Mesenteric fat pad (tissue), 1 donor: ENCODE measurements around the gene CUX1. TPM values are rescaled to one million over a fixed set of nuclear protein-coding genes. Genes with fewer than 3 reads are reported as not detected.

Experiments
- DNase-seq: peaks from one replicate; pipeline ENCODE4 v3.0.0-alpha.2; 2020; ENCODE audit warnings: low spot score
- total RNA-seq: library from RNA; stranded (reverse); fragmentation: NEBNext Ultra II Directional; extraction: Animal tissue kit (Norgen Biotek cat#: 25700); gene quantifications from one replicate; pipeline ENCODE4 v1.2.1, GENCODE V29; 2021
- donor health status: DM: yes; HTN: yes; CAD: no.

Gene CUX1
- total RNA-seq, 1 donor from 2014 or later: 115 TPM

- DNase-seq: no peak
These were observed 380.2 kb downstream of the CUX1 start for GRCh38 chr7:102197599-102197998.

DNA sequence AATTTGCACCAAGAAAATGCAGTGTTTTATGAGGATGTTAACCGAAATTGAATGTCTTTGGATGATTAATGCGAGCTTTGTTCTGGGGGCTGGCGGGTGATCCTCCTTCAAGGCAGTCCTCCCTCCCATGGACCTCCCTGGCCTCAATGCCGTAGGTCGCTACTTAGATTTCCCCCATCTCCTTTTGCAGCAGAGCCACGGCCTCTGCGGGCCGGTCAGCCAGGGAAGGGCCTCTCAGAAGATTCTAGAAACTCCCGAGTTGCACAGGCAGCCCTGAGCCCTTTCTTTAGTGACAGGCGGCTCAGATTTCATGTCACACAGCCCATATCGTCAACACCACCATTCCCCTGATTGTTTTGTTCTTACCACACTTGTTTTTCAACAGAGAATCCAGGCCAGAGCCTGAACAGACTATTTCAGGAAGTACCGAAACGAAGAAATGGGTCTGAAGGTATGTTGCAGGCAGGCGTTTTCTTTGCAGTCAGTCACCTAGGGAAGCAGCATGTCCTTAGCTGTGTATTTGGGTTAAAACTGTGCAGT lies 381.1 kb downstream of the CUX1 start:
- no peak for DNase-seq

DNA sequence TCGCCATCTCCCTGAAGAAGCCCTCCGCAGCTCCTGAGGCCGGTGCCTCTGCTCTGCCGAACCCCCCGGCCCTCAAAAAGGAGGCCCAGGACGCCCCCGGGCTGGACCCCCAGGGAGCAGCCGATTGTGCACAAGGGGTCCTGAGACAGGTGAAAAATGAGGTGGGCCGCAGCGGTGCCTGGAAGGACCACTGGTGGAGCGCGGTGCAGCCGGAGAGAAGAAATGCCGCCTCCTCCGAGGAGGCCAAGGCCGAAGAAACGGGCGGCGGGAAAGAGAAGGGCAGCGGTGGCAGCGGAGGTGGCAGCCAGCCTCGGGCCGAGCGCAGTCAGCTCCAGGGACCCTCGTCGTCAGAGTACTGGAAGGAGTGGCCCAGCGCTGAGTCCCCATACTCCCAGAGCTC lies 384.1 kb downstream of the CUX1 start:
- no peak for DNase-seq

- DNase-seq: no peak
These were observed 385.1 kb downstream of the CUX1 start for GRCh38 chr7:102202556-102202955.

GRCh38 chr7:102203218-102203617 lies 385.8 kb downstream of the CUX1 start:
- DNase-seq: no peak

DNA sequence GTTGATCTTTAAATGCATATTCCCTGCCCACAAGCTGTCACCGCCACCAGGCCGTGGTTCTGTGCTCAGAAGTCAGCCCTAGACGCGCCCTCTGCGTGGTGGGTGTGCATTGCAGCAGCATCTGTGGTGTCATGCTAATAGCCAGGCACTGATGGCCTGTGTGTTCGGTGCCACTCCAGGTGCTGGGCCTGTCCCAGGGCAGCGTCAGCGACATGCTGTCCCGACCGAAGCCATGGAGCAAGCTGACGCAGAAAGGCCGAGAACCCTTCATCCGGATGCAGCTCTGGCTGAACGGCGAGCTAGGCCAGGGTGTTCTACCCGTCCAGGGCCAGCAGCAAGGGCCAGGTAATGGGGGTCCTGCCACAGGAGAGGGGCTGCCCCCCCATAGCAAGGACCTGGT lies 386.8 kb downstream of the CUX1 start:
- DNase-seq: no peak

- DNase-seq: no peak
These were observed 388.5 kb downstream of the CUX1 start for GRCh38 chr7:102205915-102206314.

DNA sequence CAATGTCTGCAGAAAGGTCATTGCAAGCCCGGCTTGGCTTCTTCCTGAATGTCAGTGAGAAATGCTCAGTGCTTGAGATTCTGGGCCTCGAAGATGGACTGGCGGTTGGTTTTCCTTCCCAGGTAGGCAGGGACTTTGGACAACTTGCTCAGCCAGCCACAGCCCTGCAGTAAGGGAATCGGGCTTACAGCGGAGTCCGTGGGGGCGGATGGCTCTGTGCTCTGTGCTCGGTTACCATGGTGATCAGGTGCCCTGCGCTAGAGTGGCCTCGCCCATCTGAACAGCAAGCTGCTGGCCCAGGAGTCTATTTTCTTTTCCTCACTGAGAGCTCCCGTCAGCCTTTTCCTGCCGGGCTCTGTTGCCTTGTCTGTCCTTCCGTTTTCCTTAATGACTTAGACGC lies 391.4 kb downstream of the CUX1 start:
- DNase-seq: no peak

DNA sequence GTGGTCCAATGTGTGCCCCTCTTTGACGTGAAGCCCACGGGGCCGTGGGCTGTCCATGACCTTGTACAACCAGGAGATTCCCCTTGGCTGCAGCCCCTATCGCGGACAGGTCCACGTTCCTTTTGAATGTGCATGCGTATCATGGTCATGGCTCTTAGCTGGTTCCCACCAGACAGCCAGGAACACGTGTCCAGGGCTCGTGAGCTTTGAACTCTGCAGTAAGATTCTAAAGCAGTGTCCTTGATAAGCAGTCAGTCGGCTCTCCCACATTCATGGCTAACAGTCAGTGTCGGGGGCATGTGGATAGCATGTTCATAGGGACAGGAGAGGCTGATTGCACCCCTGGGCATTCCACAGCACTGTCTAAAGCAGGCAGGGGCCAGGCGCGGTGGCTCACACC lies 393.4 kb downstream of the CUX1 start:
- DNase-seq: no peak

DNA sequence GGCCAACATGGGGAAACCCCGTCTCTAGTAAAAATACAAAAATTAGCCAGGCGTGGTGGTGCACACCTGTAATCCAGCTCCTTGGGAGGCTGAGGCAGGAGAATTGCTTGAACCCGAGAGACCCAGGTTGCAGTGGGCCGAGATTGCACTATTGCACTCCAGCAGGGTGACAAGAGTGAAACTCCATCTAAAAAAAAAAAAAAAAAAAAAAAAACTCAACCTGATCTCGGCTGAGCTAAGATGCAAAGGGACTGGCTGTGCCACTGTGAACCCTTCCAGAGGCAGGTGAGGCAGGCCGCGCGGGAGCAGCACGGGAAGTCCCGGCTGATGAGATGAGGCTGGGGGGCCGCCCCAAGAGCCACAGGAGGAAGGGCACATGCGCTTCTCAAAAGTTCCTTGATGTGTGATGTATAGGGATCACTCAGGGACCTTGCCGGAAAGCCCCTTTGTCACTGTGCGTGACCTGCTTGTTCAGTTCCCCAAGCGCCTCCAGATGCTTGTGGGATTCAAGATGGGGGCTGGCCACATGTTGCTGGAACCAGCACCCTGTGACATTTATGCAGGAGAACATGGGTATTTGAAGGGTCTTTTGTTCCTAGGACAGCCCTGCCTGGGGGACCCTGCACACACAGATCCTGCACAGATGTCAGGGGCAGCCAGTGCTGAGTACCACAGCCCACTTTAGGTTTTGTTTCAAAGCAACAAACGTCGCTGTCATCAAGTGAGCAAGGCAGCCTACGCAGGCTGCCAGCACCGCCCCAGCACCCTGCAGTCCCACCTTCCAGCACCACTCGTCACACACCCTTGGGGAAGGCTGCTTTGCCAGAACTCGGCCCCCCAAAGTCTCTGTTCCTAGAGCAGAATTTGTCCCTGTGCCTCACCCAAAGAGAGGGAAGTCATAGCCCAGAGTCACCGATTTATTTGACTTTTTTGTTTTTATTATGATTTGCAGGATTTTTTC lies 394.4 kb downstream of the CUX1 start:
- DNase-seq: no peak

GRCh38 chr7:102214477-102215072 lies 397.1 kb downstream of the CUX1 start:
- no peak for DNase-seq

- no peak for DNase-seq
These were observed 397.8 kb downstream of the CUX1 start for GRCh38 chr7:102215256-102215655.

DNA sequence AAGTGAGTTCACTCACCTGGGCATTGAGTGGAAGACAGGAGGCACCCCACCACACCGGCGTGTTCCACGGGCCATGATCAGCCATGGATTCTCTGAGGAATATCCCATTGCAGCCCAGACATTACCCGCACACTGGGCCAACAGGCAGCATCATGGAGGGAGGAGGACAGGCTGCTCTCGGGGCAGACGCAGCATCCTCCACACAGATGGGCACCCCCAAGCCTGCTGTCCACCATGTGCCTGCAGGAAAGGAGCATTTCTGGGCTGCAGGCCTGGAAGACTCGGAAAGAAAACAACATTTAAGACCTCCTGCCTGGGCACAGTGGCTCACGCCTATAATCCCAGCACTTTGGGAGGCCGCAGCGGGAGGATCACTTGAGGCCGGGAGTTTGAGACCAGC lies 398.3 kb downstream of the CUX1 start:
- no peak for DNase-seq

DNA sequence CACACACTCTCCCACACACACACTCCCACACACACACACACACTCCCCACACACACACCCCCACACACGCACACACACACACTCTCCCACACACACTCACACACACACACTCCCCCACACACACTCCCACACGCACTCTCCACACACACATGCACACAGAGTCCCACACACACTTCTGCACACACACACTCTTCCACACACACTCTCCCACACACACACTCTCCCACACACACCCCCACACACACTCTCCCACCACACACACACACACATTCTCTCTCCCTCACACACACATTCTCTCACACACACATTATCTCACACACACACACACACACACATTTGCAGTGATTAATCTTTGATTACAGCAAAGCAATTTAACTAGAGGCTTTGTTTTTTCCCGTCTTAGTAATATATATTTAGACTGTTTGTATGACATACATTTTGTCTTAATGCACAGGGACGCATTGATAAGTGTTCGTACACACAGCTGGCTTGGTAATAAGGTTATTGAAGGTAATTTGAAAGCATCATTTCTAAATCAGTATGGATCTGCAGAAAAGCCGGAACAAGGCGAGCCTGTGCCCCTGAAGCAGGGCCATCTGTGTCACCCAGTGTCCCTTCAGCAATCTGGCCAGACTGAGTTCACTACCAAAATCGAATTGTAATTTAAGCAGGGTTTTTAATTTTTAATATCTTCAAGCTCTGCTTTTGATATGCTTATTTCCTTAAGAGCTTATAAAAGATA lies 399.3 kb downstream of the CUX1 start:
- DNase-seq: no peak

- no peak for DNase-seq
These were observed 402.9 kb downstream of the CUX1 start for GRCh38 chr7:102220229-102220850.

DNA sequence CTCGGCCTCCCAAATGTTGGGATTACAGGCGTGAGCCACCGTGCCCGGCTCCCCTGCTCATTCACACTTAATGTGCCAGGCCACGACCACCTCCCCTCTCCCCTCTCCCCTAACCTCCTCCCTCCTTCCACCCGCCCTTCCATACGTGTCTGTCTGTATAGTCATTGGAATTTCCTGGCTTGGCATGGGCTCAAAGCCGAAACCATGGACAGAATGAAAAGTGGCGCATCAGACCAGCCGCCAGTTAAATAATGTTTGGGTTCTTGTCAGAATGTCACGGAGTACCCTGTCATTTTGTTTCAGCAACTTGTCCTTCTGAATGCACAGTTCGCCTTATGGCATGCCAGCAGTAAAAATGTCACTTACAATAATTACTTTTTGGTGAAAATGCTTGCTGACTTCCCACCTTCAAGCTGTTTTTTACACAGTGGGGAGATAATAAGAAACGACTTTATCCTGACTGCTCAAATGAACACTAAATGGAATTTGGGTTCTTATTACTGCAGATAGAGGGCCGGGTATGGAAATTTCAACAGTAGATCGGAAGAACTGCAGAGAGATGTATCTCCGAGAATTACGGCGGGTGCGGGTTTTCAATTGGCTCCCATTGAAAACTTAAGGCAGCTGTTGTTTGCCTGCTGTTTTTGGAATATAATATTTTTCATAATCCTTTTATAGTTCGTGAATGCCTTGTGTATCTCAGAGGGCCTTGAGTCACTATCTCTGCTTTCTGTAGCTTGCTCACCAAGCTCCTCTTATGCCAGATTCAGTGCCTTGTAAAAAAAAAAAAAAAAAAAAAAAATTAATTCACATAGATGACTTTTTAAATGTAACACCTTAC lies 403.8 kb downstream of the CUX1 start:
- no peak for DNase-seq

- DNase-seq: no peak
These were observed 404.5 kb downstream of the CUX1 start for GRCh38 chr7:102221961-102222360.

DNA sequence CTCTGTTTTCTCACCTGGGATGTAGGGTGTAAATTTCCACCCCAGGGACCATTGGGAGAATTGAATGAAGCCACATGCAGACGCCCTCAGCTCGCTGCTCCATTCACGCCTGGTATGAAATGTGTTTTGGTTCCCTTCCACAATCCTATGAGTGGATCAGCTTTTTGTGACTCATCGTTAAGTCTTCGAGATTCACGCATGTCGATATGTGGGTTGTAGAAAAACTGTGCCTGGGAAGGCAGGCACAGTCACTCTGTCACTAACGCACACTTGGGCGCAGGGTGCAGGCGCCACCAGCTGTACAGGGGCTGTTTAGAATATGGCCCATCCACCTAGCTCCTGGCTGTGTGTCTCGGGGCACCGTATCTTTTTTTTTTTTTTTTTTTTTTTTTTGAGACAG lies 405.0 kb downstream of the CUX1 start:
- DNase-seq: no peak

DNA sequence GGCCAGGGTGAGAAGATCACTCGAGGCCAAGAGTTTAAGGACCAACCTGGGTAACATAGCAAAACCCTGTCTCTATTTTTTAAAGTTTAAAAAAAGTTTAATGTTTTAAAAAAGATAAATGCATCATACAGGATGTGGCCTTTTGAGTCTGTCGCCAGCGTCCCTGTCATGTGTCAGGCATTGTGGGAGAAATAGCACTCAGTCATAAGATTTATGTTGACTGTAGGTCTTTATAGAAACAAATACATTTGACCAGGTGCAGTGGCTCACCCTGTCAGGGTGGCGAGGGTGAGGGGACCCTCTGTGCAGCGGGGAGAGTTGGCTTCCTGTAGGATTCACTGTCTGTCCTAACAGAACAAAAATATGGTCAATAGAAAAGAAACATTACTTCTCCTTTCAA lies 405.8 kb downstream of the CUX1 start:
- no peak for DNase-seq

DNA sequence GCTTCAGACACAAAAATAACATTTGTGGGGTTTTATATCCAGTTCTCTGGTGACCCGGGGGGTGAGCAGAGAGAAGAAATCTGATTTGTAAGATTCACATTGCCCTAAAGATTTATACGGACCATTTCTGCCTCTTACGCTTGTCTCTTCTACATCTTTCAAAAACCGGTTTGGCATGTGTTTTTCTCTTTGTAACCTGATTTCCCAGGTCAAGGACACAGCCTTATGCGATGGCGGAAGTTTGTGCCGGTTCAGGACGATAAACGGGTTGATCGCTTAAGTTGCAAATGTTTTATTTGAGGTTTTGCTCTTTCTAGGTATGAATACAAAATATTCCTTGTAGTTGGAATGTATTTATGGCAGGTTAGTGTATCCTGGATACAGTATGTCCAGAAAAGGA lies 407.6 kb downstream of the CUX1 start:
- DNase-seq: no peak
